Measurements from ENCODE around the gene XRCC1.

DNA sequence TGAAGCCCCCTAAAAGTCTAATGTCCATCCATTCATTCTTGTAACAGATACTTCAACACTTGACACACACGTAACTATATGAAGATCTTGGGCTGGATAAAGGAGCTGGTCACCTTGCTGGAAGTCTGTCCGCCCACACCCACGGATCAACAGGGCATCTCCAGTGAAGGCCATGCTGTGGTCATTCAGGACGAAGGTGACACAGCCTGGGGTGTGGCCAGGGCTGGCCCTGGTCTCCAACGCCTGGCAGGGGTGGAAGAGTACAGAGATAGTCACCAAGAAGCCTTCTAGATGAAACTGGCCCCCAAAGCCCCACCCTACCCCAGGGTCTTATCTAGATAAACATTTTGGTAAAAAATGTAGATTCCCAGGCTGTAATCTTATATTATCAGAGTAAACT is 64.0 kb downstream of the XRCC1 start:
- TF ChIP-seq, protein P1, sequence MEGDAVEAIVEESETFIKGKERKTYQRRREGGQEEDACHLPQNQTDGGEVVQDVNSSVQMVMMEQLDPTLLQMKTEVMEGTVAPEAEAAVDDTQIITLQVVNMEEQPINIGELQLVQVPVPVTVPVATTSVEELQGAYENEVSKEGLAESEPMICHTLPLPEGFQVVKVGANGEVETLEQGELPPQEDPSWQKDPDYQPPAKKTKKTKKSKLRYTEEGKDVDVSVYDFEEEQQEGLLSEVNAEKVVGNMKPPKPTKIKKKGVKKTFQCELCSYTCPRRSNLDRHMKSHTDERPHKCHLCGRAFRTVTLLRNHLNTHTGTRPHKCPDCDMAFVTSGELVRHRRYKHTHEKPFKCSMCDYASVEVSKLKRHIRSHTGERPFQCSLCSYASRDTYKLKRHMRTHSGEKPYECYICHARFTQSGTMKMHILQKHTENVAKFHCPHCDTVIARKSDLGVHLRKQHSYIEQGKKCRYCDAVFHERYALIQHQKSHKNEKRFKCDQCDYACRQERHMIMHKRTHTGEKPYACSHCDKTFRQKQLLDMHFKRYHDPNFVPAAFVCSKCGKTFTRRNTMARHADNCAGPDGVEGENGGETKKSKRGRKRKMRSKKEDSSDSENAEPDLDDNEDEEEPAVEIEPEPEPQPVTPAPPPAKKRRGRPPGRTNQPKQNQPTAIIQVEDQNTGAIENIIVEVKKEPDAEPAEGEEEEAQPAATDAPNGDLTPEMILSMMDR (IDR thresholded peaks at IDR 0.05): no peak
- TF ChIP-seq POLR2A (IDR thresholded peaks at IDR 0.05) (no peak), POLR2AphosphoS5 (IDR thresholded peaks at IDR 0.05) (no peak)

All from breast epithelium (tissue), 3 donors.